ENCODE measurements around the gene LRP3.
"Not testable (repeated sequence)": the region's sequence is repeated elsewhere in the genome, so short reads cannot be mapped to it uniquely, and the experiment has no call there.

Gene LRP3

GRCh38 chr19:33208371-33208895 lies 14.3 kb downstream of the LRP3 start:
- Histone ChIP-seq H3K27me3 (ENCODE audit: insufficient read depth, low read length) (no peaks in the 10 kb centered on the region), H3K4me1 (ENCODE audit: insufficient read depth, low read length) (no peaks in the 10 kb centered on the region), H3K9me3 (ENCODE audit: low read length) (no peaks in the 10 kb centered on the region), H3K36me3 (ENCODE audit: insufficient read depth, low read length) (peaks cover 24% of the 10 kb centered on the region), H3K4me3 (ENCODE audit: low read length) (no peak overlapping the region), H2AFZ (ENCODE audit: low read depth, low read length) (no peak overlapping the region)

- Histone ChIP-seq H3K4me1 (ENCODE audit: insufficient read depth, low read length) (no peaks in the 10 kb centered on the region), H3K27me3 (ENCODE audit: insufficient read depth, low read length) (no peaks in the 10 kb centered on the region), H3K36me3 (ENCODE audit: insufficient read depth, low read length) (peaks cover 16% of the 10 kb centered on the region), H2AFZ (ENCODE audit: low read depth, low read length) (no peak overlapping the region), H3K9me3 (ENCODE audit: low read length) (no peaks in the 10 kb centered on the region), H3K4me3 (ENCODE audit: low read length) (no peak overlapping the region)
Observed at GRCh38 chr19:33208904-33209849, 15.0 kb downstream of the LRP3 start.

- H3K27me3 ChIP-seq (ENCODE audit: insufficient read depth, low read length); H3K9me3 ChIP-seq (ENCODE audit: low read length); H2AFZ ChIP-seq (ENCODE audit: low read depth, low read length); H3K4me3 ChIP-seq (ENCODE audit: low read length); H3K4me1 ChIP-seq (ENCODE audit: insufficient read depth, low read length): not testable (repeated sequence)
- peaks cover 13% of the 10 kb centered on the region for H3K36me3 ChIP-seq (ENCODE audit: insufficient read depth, low read length)
Observed at GRCh38 chr19:33209850-33210230, 15.7 kb downstream of the LRP3 start.

GRCh38 chr19:33210266-33210940 lies 16.3 kb downstream of the LRP3 start:
- Histone ChIP-seq H3K9me3 (ENCODE audit: low read length) (no peaks in the 10 kb centered on the region), H3K27me3 (ENCODE audit: insufficient read depth, low read length) (no peaks in the 10 kb centered on the region), H2AFZ (ENCODE audit: low read depth, low read length) (no peak overlapping the region), H3K4me3 (ENCODE audit: low read length) (no peak overlapping the region), H3K36me3 (ENCODE audit: insufficient read depth, low read length) (peaks cover 13% of the 10 kb centered on the region), H3K4me1 (ENCODE audit: insufficient read depth, low read length) (no peaks in the 10 kb centered on the region)

GRCh38 chr19:33211794-33212435 lies 17.8 kb downstream of the LRP3 start:
- Histone ChIP-seq H3K36me3 (ENCODE audit: insufficient read depth, low read length) (no peaks in the 10 kb centered on the region), H2AFZ (ENCODE audit: low read depth, low read length) (no peak overlapping the region), H3K9me3 (ENCODE audit: low read length) (no peaks in the 10 kb centered on the region), H3K4me3 (ENCODE audit: low read length) (no peak overlapping the region), H3K4me1 (ENCODE audit: insufficient read depth, low read length) (no peaks in the 10 kb centered on the region), H3K27me3 (ENCODE audit: insufficient read depth, low read length) (no peaks in the 10 kb centered on the region)

GRCh38 chr19:33212436-33213172 lies 18.5 kb downstream of the LRP3 start:
- no peak overlapping the region for H2AFZ ChIP-seq (ENCODE audit: low read depth, low read length)
- no peaks in the 10 kb centered on the region for H3K9me3 ChIP-seq (ENCODE audit: low read length)
- no peak overlapping the region for H3K4me3 ChIP-seq (ENCODE audit: low read length)
- no peaks in the 10 kb centered on the region for H3K36me3 ChIP-seq (ENCODE audit: insufficient read depth, low read length)
- H3K27me3 ChIP-seq (ENCODE audit: insufficient read depth, low read length) = no peaks in the 10 kb centered on the region
- H3K4me1 ChIP-seq (ENCODE audit: insufficient read depth, low read length) = no peaks in the 10 kb centered on the region

- Histone ChIP-seq H3K4me3 (ENCODE audit: low read length) (no peak overlapping the region), H3K36me3 (ENCODE audit: insufficient read depth, low read length) (no peaks in the 10 kb centered on the region), H3K9me3 (ENCODE audit: low read length) (no peaks in the 10 kb centered on the region), H2AFZ (ENCODE audit: low read depth, low read length) (no peak overlapping the region), H3K4me1 (ENCODE audit: insufficient read depth, low read length) (peaks cover 6% of the 10 kb centered on the region), H3K27me3 (ENCODE audit: insufficient read depth, low read length) (no peaks in the 10 kb centered on the region)
Observed at GRCh38 chr19:33214596-33214995, 20.5 kb downstream of the LRP3 start.

GRCh38 chr19:33215438-33216197 lies 21.5 kb downstream of the LRP3 start:
- Histone ChIP-seq H3K9me3 (ENCODE audit: low read length) (no peaks in the 10 kb centered on the region), H3K4me1 (ENCODE audit: insufficient read depth, low read length) (peaks cover 6% of the 10 kb centered on the region), H3K27me3 (ENCODE audit: insufficient read depth, low read length) (peaks cover 1% of the 10 kb centered on the region), H3K4me3 (ENCODE audit: low read length) (no peak overlapping the region), H2AFZ (ENCODE audit: low read depth, low read length) (no peak overlapping the region), H3K36me3 (ENCODE audit: insufficient read depth, low read length) (no peaks in the 10 kb centered on the region)

GRCh38 chr19:33216198-33216830 lies 22.2 kb downstream of the LRP3 start:
- Histone ChIP-seq H3K27me3 (ENCODE audit: insufficient read depth, low read length) (peaks cover 5% of the 10 kb centered on the region), H3K36me3 (ENCODE audit: insufficient read depth, low read length) (no peaks in the 10 kb centered on the region)

GRCh38 chr19:33217881-33218280 lies 23.8 kb downstream of the LRP3 start:
- Histone ChIP-seq H3K9me3 (ENCODE audit: low read length) (no peaks in the 10 kb centered on the region), H3K4me1 (ENCODE audit: insufficient read depth, low read length) (peaks cover 6% of the 10 kb centered on the region), H2AFZ (ENCODE audit: low read depth, low read length) (no peak overlapping the region), H3K4me3 (ENCODE audit: low read length) (no peak overlapping the region), H3K27me3 (ENCODE audit: insufficient read depth, low read length) (peaks cover 18% of the 10 kb centered on the region), H3K36me3 (ENCODE audit: insufficient read depth, low read length) (no peaks in the 10 kb centered on the region)

More at GRCh38 chr19:33216198-33216830, 22.2 kb downstream of the LRP3 start:
- H3K4me1 ChIP-seq (ENCODE audit: insufficient read depth, low read length) = peaks cover 6% of the 10 kb centered on the region
- no peak overlapping the region for H2AFZ ChIP-seq (ENCODE audit: low read depth, low read length)
- H3K9me3 ChIP-seq (ENCODE audit: low read length) = no peaks in the 10 kb centered on the region
- H3K4me3 ChIP-seq (ENCODE audit: low read length) = no peak overlapping the region

- H3K4me1 ChIP-seq (ENCODE audit: insufficient read depth, low read length) = peaks cover 6% of the 10 kb centered on the region
- H3K36me3 ChIP-seq (ENCODE audit: insufficient read depth, low read length) = no peaks in the 10 kb centered on the region
- H3K4me3 ChIP-seq (ENCODE audit: low read length) = no peak overlapping the region
- H3K27me3 ChIP-seq (ENCODE audit: insufficient read depth, low read length) = peaks cover 28% of the 10 kb centered on the region
- H2AFZ ChIP-seq (ENCODE audit: low read depth, low read length) = no peak overlapping the region
- no peaks in the 10 kb centered on the region for H3K9me3 ChIP-seq (ENCODE audit: low read length)
Observed at GRCh38 chr19:33219261-33219815, 25.2 kb downstream of the LRP3 start.

Measured in neuron (in vitro differentiated cells).